ENCODE results near the gene TMEM100. TPM values are rescaled to one million over a fixed set of nuclear protein-coding genes. Genes with fewer than 3 reads are reported as not detected.

Gene TMEM100
- polyA plus RNA-seq, 1 donor from 2014 or later: not detected

GRCh38 chr17:55746466-55746865 is 23.8 kb upstream of the TMEM100 start:
- Histone ChIP-seq H3K9me3 (ENCODE audit: low read length) (no peaks in the 10 kb centered on the region), H3K4me3 (ENCODE audit: low read length) (no peak overlapping the region), H3K27me3 (ENCODE audit: insufficient read depth, low read depth, low read length) (no peaks in the 10 kb centered on the region), H3K36me3 (ENCODE audit: insufficient read depth, low read length) (no peaks in the 10 kb centered on the region), H3K27ac (ENCODE audit: low read length) (no peak overlapping the region), H3F3A (ENCODE audit: insufficient read depth, low read length, poor library complexity, severe bottlenecking) (no peaks in the 10 kb centered on the region), H3K9ac (ENCODE audit: low read length) (no peak overlapping the region), H3K9me2 (ENCODE audit: insufficient read depth, low read length) (no peaks in the 10 kb centered on the region), H4K20me1 (ENCODE audit: insufficient read depth) (no peaks in the 10 kb centered on the region), H3K79me2 (replicated peaks; ENCODE audit: insufficient read depth, low read length) (no peaks in the 10 kb centered on the region), H3K4me2 (ENCODE audit: low read length) (no peak overlapping the region), H2AFZ (ENCODE audit: low read depth, low read length) (no peak overlapping the region)
- TF ChIP-seq MXI1 (conservative IDR thresholded peaks at IDR 0.05; ENCODE audit: poor library complexity, severe bottlenecking): no peak
- no peak for TF ChIP-seq SMC3 (conservative IDR thresholded peaks at IDR 0.05; ENCODE audit: poor library complexity)
- no peak for TF ChIP-seq CTCF (IDR thresholded peaks at IDR 0.05; ENCODE audit: poor library complexity, severe bottlenecking)
- no peak for TF ChIP-seq POLR2AphosphoS5 (IDR thresholded peaks at IDR 0.05)
- TF ChIP-seq TAF1 (IDR thresholded peaks at IDR 0.05; ENCODE audit: low read depth): no peak
- TF ChIP-seq RAD21 (conservative IDR thresholded peaks at IDR 0.05): no peak
- no peak for TF ChIP-seq EZH2 (IDR thresholded peaks at IDR 0.05; ENCODE audit: borderline replicate concordance, insufficient read depth, low read length, poor library complexity, severe bottlenecking)

GRCh38 chr17:55745258-55745657 is 22.6 kb upstream of the TMEM100 start:
- Histone ChIP-seq H3K9me2 (ENCODE audit: insufficient read depth, low read length) (no peaks in the 10 kb centered on the region), H3K27ac (ENCODE audit: low read length) (no peak overlapping the region), H3K79me2 (replicated peaks; ENCODE audit: insufficient read depth, low read length) (no peaks in the 10 kb centered on the region), H3K4me2 (ENCODE audit: low read length) (no peak overlapping the region), H4K20me1 (ENCODE audit: insufficient read depth) (no peaks in the 10 kb centered on the region), H3K9ac (ENCODE audit: low read length) (no peak overlapping the region), H3K36me3 (ENCODE audit: insufficient read depth, low read length) (no peaks in the 10 kb centered on the region), H3K4me3 (ENCODE audit: low read length) (no peak overlapping the region), H3K27me3 (ENCODE audit: insufficient read depth, low read depth, low read length) (no peaks in the 10 kb centered on the region), H3K9me3 (ENCODE audit: low read length) (no peaks in the 10 kb centered on the region), H3F3A (ENCODE audit: insufficient read depth, low read length, poor library complexity, severe bottlenecking) (no peaks in the 10 kb centered on the region), H2AFZ (ENCODE audit: low read depth, low read length) (no peak overlapping the region)
- TF ChIP-seq POLR2AphosphoS5 (IDR thresholded peaks at IDR 0.05) (no peak), CTCF (IDR thresholded peaks at IDR 0.05; ENCODE audit: poor library complexity, severe bottlenecking) (no peak), SMC3 (conservative IDR thresholded peaks at IDR 0.05; ENCODE audit: poor library complexity) (no peak), EZH2 (IDR thresholded peaks at IDR 0.05; ENCODE audit: borderline replicate concordance, insufficient read depth, low read length, poor library complexity, severe bottlenecking) (no peak), REST (IDR thresholded peaks at IDR 0.05; ENCODE audit: borderline replicate concordance) (no peak), EP300 (conservative IDR thresholded peaks at IDR 0.05; ENCODE audit: poor library complexity, severe bottlenecking) (no peak), RAD21 (conservative IDR thresholded peaks at IDR 0.05) (no peak), MXI1 (conservative IDR thresholded peaks at IDR 0.05; ENCODE audit: poor library complexity, severe bottlenecking) (no peak), TAF1 (IDR thresholded peaks at IDR 0.05; ENCODE audit: low read depth) (no peak)
